ENCODE results near the gene BRF1.

GRCh38 chr14:105161964-105162668 is 138.7 kb downstream of the BRF1 start:
- TF ChIP-seq POLR2A (IDR thresholded peaks at IDR 0.05), result no peak
- TF ChIP-seq, protein P1, sequence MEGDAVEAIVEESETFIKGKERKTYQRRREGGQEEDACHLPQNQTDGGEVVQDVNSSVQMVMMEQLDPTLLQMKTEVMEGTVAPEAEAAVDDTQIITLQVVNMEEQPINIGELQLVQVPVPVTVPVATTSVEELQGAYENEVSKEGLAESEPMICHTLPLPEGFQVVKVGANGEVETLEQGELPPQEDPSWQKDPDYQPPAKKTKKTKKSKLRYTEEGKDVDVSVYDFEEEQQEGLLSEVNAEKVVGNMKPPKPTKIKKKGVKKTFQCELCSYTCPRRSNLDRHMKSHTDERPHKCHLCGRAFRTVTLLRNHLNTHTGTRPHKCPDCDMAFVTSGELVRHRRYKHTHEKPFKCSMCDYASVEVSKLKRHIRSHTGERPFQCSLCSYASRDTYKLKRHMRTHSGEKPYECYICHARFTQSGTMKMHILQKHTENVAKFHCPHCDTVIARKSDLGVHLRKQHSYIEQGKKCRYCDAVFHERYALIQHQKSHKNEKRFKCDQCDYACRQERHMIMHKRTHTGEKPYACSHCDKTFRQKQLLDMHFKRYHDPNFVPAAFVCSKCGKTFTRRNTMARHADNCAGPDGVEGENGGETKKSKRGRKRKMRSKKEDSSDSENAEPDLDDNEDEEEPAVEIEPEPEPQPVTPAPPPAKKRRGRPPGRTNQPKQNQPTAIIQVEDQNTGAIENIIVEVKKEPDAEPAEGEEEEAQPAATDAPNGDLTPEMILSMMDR (IDR thresholded peaks at IDR 0.05), result no peak

All from esophagus squamous epithelium (tissue), 4 donors.